ENCODE results near the gene GPR135.
A peak's percentile ranks its signal among the peaks of the same experiment; 100 is the strongest.

GPR135 gene

GRCh38 chr14:59465316-59466135 lies at the start of gene GPR135:
TSS of gene GPR135 (minus strand) at chr14:59465380. CDS start at chr14:59465226, 154 bp downstream.
- DNase-seq (ENCODE audit: low spot score): peak; percentile 23

GRCh38 chr14:59511916-59512575 lies 46.9 kb upstream of the GPR135 start:
- DNase-seq (ENCODE audit: low spot score): no peak

GRCh38 chr14:59510966-59511365 lies 45.8 kb upstream of the GPR135 start:
- no peak for DNase-seq (ENCODE audit: low spot score)

GRCh38 chr14:59510001-59510400 lies 44.8 kb upstream of the GPR135 start:
- DNase-seq (ENCODE audit: low spot score): no peak

- no peak for DNase-seq (ENCODE audit: low spot score)
Observed at GRCh38 chr14:59509101-59509500, 43.9 kb upstream of the GPR135 start.

GRCh38 chr14:59507752-59508103 lies 42.5 kb upstream of the GPR135 start:
- no peak for DNase-seq (ENCODE audit: low spot score)

- peak; percentile 56 for DNase-seq (ENCODE audit: low spot score)
Observed at GRCh38 chr14:59507063-59507751, 42.0 kb upstream of the GPR135 start.

GRCh38 chr14:59503256-59503655 lies 38.1 kb upstream of the GPR135 start:
- DNase-seq (ENCODE audit: low spot score): no peak

- no peak for DNase-seq (ENCODE audit: low spot score)
Observed at GRCh38 chr14:59500732-59501131, 35.6 kb upstream of the GPR135 start.

- DNase-seq (ENCODE audit: low spot score): no peak
Observed at GRCh38 chr14:59492384-59492783, 27.2 kb upstream of the GPR135 start.

GRCh38 chr14:59490756-59491155 lies 25.6 kb upstream of the GPR135 start:
- DNase-seq (ENCODE audit: low spot score): no peak

- no peak for DNase-seq (ENCODE audit: low spot score)
Observed at GRCh38 chr14:59484639-59485175, 19.5 kb upstream of the GPR135 start.

GRCh38 chr14:59483819-59484638 lies 18.8 kb upstream of the GPR135 start, which contains the start of the genes JKAMP and L3HYPDH:
TSS of gene JKAMP (plus strand) at chr14:59484517. CDS start at chr14:59484590, 73 bp downstream.
TSS of gene L3HYPDH (minus strand) at chr14:59484408. CDS start at chr14:59484316, 92 bp downstream.
- peak; percentile 94 for DNase-seq (ENCODE audit: low spot score)

- DNase-seq (ENCODE audit: low spot score): peak; percentile 22
Observed at GRCh38 chr14:59483363-59483762, 18.2 kb upstream of the GPR135 start.

- DNase-seq (ENCODE audit: low spot score): peak; percentile 82
Observed at GRCh38 chr14:59482541-59483331, 17.6 kb upstream of the GPR135 start.

GRCh38 chr14:59481871-59482540 lies 16.8 kb upstream of the GPR135 start:
- DNase-seq (ENCODE audit: low spot score): peak; percentile 42

- DNase-seq (ENCODE audit: low spot score): no peak
Observed at GRCh38 chr14:59481407-59481806, 16.2 kb upstream of the GPR135 start.

GRCh38 chr14:59480166-59480565 lies 15.0 kb upstream of the GPR135 start:
- DNase-seq (ENCODE audit: low spot score): no peak

- no peak for DNase-seq (ENCODE audit: low spot score)
Observed at GRCh38 chr14:59478540-59478939, 13.4 kb upstream of the GPR135 start.

GRCh38 chr14:59475709-59476108 lies 10.5 kb upstream of the GPR135 start:
- no peak for DNase-seq (ENCODE audit: low spot score)

Measured in AG08395 (cell line).